ENCODE measurements around the gene RCL1. TPM values are rescaled to one million over a fixed set of nuclear protein-coding genes. Genes with fewer than 3 reads are reported as not detected.

RCL1 gene, protein sequence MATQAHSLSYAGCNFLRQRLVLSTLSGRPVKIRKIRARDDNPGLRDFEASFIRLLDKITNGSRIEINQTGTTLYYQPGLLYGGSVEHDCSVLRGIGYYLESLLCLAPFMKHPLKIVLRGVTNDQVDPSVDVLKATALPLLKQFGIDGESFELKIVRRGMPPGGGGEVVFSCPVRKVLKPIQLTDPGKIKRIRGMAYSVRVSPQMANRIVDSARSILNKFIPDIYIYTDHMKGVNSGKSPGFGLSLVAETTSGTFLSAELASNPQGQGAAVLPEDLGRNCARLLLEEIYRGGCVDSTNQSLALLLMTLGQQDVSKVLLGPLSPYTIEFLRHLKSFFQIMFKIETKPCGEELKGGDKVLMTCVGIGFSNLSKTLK
- 10 to 100 TPM; 10.1 to 19.0 (median 11.6) TPM for total RNA-seq

DNA sequence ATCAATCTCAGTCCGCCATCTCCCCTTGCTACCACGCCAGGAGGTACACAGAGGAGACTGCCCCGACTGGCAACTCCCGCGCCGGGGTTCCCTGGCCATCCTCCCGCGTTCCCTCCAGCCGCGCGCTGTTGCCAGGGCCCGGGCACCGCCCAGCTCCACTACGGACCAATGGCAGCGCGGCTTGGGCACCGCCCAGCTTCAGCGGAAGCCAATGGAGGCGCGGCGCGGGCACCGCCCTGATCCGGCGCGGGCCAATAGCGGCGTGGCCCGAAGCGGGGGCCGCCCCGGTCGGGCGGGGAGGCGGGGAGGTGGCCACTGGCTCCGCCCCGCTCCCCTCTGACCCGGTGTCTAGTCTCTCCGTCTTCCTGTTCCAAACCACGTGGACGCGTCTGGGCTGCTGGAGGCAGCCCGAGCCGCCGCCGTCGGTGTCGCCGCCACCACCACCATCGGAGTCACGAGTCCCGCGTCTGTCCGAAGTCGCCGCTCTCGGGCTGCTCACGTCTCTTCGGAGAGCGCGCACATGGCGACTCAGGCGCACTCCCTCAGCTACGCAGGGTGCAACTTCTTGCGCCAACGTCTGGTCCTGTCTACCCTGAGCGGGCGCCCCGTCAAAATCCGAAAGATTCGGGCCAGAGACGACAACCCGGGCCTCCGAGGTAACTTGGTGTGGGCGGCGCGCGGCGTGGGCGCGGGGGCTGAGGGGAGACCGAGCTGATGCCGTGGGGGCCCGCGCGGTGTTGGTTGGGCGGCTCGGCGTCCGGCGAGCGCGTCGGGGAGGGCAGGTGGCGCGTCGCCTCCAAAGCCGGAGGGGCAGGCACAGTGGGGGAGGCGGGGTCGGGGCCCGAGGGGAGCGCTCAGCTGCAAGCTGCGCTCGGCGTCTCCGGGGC lies at the start of gene RCL1:
Gene RCL1 (plus strand): TSS at position 373 of the 887 bp plus-strand sequence. CDS start 148 bp downstream, at position 521.
- Histone ChIP-seq H3K27ac (peak within 1 kb of the TSS; percentile 9 to 86 (median 84)), H3K4me1 (peaks cover 0 to 28% (median 5%) of the 10 kb centered on the region in 3 donors), H3K36me3 (no peaks in the 10 kb centered on the region), H3K4me3 (peak within 1 kb of the TSS; percentile 45 to 95), H3K27me3 (no peaks in the 10 kb centered on the region), H3K9me3 (no peaks in the 10 kb centered on the region)
- TF ChIP-seq POLR2AphosphoS5 (IDR thresholded peaks at IDR 0.05) (peak; percentile 44), EP300 (IDR thresholded peaks at IDR 0.05) (no peak), POLR2A (IDR thresholded peaks at IDR 0.05) (peak; percentile 64 to 70)
- TF ChIP-seq, protein P1, sequence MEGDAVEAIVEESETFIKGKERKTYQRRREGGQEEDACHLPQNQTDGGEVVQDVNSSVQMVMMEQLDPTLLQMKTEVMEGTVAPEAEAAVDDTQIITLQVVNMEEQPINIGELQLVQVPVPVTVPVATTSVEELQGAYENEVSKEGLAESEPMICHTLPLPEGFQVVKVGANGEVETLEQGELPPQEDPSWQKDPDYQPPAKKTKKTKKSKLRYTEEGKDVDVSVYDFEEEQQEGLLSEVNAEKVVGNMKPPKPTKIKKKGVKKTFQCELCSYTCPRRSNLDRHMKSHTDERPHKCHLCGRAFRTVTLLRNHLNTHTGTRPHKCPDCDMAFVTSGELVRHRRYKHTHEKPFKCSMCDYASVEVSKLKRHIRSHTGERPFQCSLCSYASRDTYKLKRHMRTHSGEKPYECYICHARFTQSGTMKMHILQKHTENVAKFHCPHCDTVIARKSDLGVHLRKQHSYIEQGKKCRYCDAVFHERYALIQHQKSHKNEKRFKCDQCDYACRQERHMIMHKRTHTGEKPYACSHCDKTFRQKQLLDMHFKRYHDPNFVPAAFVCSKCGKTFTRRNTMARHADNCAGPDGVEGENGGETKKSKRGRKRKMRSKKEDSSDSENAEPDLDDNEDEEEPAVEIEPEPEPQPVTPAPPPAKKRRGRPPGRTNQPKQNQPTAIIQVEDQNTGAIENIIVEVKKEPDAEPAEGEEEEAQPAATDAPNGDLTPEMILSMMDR (IDR thresholded peaks at IDR 0.05) = no peak
- ATAC-seq = peak; percentile 99
- WGBS, 2 donors (ENCODE audit: low coverage in 1 of 2) = 0% methylated on average over 3 of the region's 106 CpGs; no CpG with 5 or more reads in 1 of the 2 donors

DNA sequence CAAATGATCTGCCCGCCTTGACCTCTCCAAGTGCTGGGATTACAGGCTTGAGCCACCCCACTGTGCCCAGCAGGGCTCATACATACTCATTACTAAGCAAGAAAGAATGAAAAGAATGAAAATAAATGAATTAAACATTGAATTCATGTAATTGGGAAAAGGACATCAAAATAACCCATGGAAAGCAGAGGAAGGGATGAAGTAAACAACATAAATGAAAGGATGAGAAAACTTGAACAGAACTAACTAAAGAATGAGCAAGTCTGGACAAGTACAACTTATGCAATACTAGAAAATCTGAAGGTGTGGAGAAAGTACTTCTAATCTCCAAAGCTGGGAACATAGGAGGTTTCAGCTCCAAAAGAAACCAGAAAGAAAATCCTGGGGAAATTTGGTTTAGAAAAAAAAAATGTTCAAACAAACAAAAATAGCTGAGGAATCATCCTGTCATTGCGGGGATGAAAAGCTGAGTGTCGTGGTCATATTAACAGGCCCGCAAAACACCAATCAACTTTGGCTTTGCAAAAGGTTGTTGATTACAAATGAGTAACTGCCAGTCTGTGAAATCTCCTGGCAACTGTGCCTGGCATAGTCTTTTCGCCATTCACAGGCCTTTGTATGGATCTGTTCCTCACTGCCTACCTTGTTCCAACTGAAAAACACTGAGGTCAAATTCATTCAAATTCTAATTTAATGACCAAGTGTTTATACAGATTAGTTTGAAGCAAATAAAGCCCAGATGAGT lies 49.4 kb upstream of the RCL1 start:
- Histone ChIP-seq H3K27ac (no peak overlapping the region), H3K27me3 (no peaks in the 10 kb centered on the region), H3K9me3 (no peaks in the 10 kb centered on the region), H3K4me1 (peaks cover 0 to 33% (median 11%) of the 10 kb centered on the region in 3 donors), H3K4me3 (no peak overlapping the region), H3K36me3 (no peaks in the 10 kb centered on the region)
- TF ChIP-seq POLR2A (IDR thresholded peaks at IDR 0.05) (no peak), POLR2AphosphoS5 (IDR thresholded peaks at IDR 0.05) (no peak)
- WGBS, 2 donors (ENCODE audit: low coverage in 1 of 2) = 68 to 76% methylated on average over 4 to 5 of the region's 5 CpGs
- ATAC-seq = no peak

DNA sequence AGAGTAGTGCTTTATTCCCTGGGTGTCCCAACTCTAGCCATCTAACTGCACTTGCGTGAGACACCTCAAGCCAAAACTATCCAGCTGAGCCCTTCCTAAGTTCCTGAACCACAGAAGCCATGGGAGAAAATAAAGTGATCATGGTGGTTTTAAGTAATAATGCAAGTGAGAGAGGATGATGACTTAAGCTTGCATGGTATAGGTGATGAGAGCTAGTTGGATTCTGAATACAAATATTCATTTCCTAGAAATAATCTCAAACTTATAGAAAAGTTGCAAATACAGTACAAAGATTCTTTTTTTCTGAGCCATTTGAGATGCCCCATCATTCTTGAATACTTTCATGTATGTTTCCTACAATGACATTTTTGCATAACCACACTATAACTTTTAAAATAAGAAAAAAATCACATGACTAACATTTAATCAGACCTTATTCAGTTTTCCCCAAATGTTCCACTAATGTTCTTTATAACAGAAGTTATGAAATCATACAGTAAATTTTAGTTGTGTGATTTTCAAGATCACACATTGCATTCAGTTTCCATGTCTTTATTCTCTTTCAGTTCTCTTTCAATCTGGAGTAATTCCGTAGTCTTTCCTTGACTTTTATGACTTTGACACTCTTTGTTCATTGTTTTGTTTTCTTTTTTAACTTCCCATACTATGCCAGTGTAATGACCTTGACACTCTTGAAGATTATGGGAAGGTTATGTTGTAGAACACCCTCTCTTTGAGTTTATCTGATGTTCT lies 46.3 kb upstream of the RCL1 start:
- Histone ChIP-seq H3K27ac (no peak overlapping the region), H3K4me1 (peaks cover 0 to 13% (median 0%) of the 10 kb centered on the region in 3 donors), H3K9me3 (no peaks in the 10 kb centered on the region), H3K4me3 (no peak overlapping the region), H3K36me3 (no peaks in the 10 kb centered on the region), H3K27me3 (no peaks in the 10 kb centered on the region)
- TF ChIP-seq POLR2A (IDR thresholded peaks at IDR 0.05) = no peak
- TF ChIP-seq, protein P1 (IDR thresholded peaks at IDR 0.05) = no peak
- no peak for TF ChIP-seq EP300 (IDR thresholded peaks at IDR 0.05)
- no peak for TF ChIP-seq POLR2AphosphoS5 (IDR thresholded peaks at IDR 0.05)
- no peak for ATAC-seq
- 83 to 89% methylated on average over 1 to 2 of the region's 2 CpGs for WGBS, 2 donors (ENCODE audit: low coverage in 1 of 2)

DNA sequence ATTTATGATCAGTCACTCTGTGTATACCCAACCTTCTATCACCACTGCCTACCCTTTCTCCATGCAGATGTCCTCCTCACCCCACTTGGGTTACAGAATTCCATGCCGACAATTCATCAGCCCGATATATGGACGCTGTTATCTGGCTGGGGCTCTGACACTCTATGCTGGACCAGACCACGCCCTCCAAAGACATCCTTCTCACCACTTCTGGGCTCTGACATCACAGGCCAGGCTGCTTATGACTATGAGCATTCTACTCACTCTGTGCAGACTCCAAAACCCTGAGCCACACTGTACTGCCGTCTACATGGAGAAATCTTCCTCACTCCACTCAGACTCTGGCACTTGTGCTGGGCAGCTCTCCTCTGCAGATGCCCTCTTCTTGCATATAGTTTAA lies 44.1 kb upstream of the RCL1 start:
- no peaks in the 10 kb centered on the region for H3K9me3 ChIP-seq
- TF ChIP-seq EP300 (IDR thresholded peaks at IDR 0.05) (no peak), POLR2A (IDR thresholded peaks at IDR 0.05) (no peak), POLR2AphosphoS5 (IDR thresholded peaks at IDR 0.05) (no peak)
- TF ChIP-seq, protein P1 (IDR thresholded peaks at IDR 0.05) = no peak
- H3K36me3 ChIP-seq = no peaks in the 10 kb centered on the region
- WGBS, 2 donors (ENCODE audit: low coverage in 1 of 2) = 88 to 100% methylated on average over 1 to 2 of the region's 5 CpGs
- no peak overlapping the region for H3K4me3 ChIP-seq
- no peaks in the 10 kb centered on the region for H3K27me3 ChIP-seq
- H3K4me1 ChIP-seq = no peaks in the 10 kb centered on the region
- H3K27ac ChIP-seq = no peak overlapping the region
- no peak for ATAC-seq
